Stimulated activated CD8-positive, alpha-beta memory T cell treated with anti-CD3 and anti-CD28 coated beads, Interleukin-12 subunit alpha, Interleukin-12 subunit beta, amount 100 ng/mL, for 1 hour (primary cell): ENCODE measurements around the gene RUNX1.

Experiments
- DNase-seq: peaks from one replicate; pipeline ENCODE4 v3.0.0-alpha.2; 2020; ENCODE audit warnings: low read depth

The RUNX1 gene

GRCh38 chr21:35059742-35060141 lies 10.6 kb upstream of the RUNX1 start:
- DNase-seq, result no peak

GRCh38 chr21:35058058-35058457 lies 9.0 kb upstream of the RUNX1 start:
- DNase-seq, result no peak

- DNase-seq, result no peak
Observed at GRCh38 chr21:35057428-35057827, 8.3 kb upstream of the RUNX1 start.

GRCh38 chr21:35053356-35054096 lies 4.4 kb upstream of the RUNX1 start:
- no peak for DNase-seq

- DNase-seq, result no peak
Observed at GRCh38 chr21:35052801-35053200, 3.7 kb upstream of the RUNX1 start.

DNA sequence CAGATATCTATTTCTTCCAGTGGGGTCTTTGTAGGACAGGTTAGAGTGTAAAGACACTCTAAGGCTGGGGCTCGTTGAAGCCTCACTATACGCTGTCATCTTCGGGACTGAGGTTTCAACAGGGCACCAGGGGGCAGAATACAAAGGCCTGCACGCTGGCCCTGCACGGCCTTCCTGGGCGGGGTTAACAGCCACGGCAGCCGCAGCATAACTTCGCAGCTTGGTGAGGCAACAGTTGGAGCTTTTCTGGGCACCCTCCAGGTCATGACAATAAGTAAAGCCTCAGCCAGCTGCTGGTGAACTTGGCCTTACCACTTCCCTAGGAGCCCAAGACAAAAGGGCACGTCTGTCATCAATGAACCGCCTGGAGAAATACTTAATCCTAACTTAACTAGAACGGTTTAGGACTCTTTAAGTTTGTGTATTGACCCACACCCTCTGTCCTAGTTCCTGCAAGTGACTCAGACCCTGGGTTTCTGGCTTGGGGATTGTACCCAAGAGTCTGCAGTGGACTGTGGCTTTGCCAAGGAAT lies 2.3 kb upstream of the RUNX1 start:
- peak; percentile 68 for DNase-seq

- DNase-seq, result no peak
Observed at GRCh38 chr21:35050348-35051286, 1.5 kb upstream of the RUNX1 start.

DNA sequence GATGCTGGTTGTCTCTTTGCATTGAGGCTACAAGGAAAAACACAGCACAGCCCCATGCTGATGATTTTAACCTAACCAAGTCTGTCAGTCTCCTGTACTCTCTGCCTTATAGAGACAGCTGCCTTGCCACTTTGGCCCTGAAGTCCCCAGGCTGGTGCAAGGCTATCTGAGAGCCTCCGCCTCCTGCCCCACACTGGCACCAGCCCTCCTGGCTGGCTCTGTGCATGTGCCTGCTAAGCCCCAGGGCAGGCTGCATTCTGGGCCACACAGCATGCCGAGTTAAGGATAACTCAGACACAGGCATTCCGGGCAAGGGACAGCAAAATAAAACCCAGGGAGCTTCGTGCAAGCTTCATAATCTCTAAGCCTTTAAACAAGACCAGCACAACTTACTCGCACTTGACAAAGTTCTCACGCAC lies 910 bp downstream of the RUNX1 start:
- no peak for DNase-seq

DNA sequence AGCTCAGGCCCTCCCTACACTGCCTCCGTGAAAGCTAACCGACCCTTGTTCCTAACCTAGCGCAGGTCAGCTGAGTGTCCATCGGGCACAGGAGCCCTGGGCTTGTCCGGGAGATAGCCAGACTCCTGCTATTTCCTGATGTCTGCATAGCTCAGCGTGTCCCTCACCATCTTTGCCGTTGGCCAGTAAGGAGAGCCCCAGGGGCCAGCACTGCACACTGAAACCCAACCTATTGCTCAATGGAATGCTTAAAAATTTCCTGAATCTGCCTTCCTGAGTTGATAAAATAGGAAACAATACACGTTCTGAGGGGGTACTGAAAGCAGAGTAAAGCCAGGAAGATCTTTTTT lies 2.2 kb downstream of the RUNX1 start:
- DNase-seq, result no peak

- no peak for DNase-seq
Observed at GRCh38 chr21:35046263-35046624, 2.9 kb downstream of the RUNX1 start.

GRCh38 chr21:35045542-35046262 lies 3.4 kb downstream of the RUNX1 start:
- DNase-seq, result no peak

GRCh38 chr21:35044770-35045541 lies 4.1 kb downstream of the RUNX1 start:
- no peak for DNase-seq

DNA sequence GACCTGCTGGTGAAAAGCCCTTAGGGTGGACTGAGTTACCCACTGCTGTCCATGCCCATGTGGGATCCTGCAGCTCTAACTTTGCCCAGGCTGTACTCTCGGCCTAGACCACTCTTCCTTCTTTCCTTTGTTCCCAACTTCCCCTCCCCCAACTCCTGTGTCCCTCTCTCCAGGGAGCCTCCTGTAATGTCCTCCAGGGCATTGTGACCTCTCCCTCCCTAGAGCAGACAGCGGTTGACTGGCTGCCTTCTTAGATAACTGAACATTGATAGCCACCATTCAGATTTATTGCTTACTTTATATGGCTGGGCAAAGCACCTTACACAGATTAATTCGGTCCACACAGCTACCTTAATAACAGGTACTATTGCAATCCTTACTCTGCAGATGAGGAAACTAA lies 5.0 kb downstream of the RUNX1 start:
- DNase-seq, result no peak

DNA sequence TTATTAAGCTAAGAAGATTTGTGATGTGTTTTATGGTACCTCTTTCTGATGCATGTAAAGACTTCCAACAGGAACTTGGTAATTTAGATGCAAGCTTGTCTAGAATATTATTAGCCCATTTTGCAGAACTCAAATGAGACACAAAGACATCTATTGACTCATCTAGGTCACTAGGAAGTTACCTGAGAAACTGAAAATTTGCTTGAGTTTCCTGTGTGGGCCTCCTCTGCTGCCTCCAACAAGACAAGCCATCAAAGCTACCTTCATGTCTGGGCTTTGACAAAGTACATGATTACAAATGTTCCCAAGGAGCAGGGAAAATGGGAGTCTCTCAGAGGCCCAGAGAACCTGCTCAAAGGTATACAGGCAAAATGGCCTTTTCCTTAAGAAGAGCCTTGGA lies 5.6 kb downstream of the RUNX1 start:
- no peak for DNase-seq

- no peak for DNase-seq
Observed at GRCh38 chr21:35042836-35043235, 6.3 kb downstream of the RUNX1 start.

- DNase-seq, result no peak
Observed at GRCh38 chr21:35041881-35042280, 7.2 kb downstream of the RUNX1 start.

DNA sequence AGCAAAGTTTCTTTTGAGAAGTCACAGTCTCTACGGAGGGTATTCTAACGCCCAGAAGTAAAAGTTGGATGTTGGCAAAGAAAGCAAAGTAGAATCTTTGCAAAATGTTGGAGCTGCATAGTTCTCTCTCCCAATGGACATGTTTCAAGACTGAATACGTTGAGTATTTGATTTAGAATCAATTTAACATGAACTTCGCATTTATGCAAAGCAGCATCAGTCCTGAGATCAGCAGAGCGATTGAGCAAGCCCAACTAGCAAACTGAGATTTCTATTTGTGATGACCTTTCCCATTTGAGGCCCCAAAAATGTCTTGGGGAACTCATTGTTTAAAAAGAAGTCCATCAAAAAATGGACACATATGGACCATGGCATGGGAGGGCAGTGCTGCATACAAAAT lies 8.0 kb downstream of the RUNX1 start:
- no peak for DNase-seq

DNA sequence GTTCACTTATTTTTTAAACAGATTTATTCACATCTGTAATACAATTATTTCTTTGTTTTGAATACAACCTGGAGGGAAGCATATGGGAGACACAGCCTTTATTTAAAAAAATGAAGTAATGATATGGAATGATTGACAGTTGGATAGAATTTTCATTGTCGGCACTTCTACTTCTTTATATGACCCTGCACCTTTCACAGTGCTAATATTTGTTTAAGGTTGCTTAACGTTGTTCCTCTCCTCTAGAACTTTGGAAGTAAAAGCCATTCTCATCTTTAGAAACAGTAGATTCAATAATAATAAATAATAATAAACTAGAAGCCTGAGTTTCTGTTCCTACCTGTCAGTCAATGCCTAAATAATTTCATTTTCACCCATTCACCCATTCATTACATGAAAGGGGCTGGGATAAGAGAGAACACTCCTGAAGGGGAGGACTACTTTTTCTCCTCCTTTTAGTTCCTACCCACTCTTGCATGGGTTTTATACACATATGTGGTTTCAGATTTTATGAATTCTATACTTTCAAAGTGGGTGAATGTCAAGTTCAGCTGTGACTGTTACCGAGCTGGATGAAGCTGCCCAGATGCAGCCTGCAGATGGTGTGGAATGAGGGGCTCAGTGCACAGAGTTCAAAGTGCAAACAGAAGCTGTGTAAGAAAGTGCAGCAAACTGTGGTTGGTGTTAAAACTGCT lies 9.4 kb downstream of the RUNX1 start:
- no peak for DNase-seq

GRCh38 chr21:35038772-35039319 lies 10.3 kb downstream of the RUNX1 start:
- no peak for DNase-seq

- no peak for DNase-seq
Observed at GRCh38 chr21:35037384-35037765, 11.7 kb downstream of the RUNX1 start.
